HCT116 (cell line): ENCODE data around the gene RIMS1. TPM values are rescaled to one million over a fixed set of nuclear protein-coding genes. Genes with fewer than 3 reads are reported as not detected.

Source experiments
- ATAC-seq: fragments of 200-7000 bp; cut with Tn5 transposase; 2 replicates; pipeline ENCODE4 v1.9.1; 2020; ENCODE audit warnings: mild to moderate bottlenecking, moderate library complexity
- BruUV-seq: library from RNA; stranded (reverse); fragments of 400-500 nt; replicated peaks from 2 replicates; lab custom pipeline; 2021; lab: Mats Ljungman, UMichigan
- CTCF ChIA-PET: fragments of 300-600 bp; sonication (Branson Sonifier 250); formaldehyde crosslinking; loops from one replicate; lab custom pipeline; 2021; ENCODE audit warnings: antibody characterized with exemption; lab: Charles Lee
- POLR2A ChIA-PET: fragments of 300-600, 350-600 bp; sonication (Branson Sonifier 250); formaldehyde crosslinking; loops from one replicate; lab custom pipeline; 2021; ENCODE audit warnings: antibody characterized with exemption; lab: Charles Lee
- RAD21 ChIA-PET, 2 experiments: fragments of 300-600 bp; sonication (Branson Sonifier 250); formaldehyde crosslinking; loops; one replicate each; lab custom pipeline; 2023; ENCODE audit warnings: low total read pairs in 2 of 2; ENCODE audit not compliant: uncharacterized antibody in 2 of 2, unreplicated experiment in 2 of 2, low non-redundant PET in 1 of 2; lab: Charles Lee
- DNase-seq: peaks from one replicate; pipeline ENCODE4 v3.0.0-alpha.2; 2010; ENCODE audit warnings: low read depth, low spot score
- H2AFZ ChIP-seq: fragments of 200-600 bp; shearing (Covaris generic), sonication (generic); 2 replicates; pipeline ENCODE4 v1.6.1; 2017; ENCODE audit warnings: low read depth, mixed run types, mixed read lengths, antibody characterized with exemption, low read length; ENCODE audit not compliant: poor library complexity, severe bottlenecking
- H3K27ac ChIP-seq: 2 replicates; pipeline ENCODE4 v1.5.1; 2012; ENCODE audit warnings: low read depth, low read length
- H3K27me3 ChIP-seq: fragments of 200-600 bp; sonication (generic); 2 replicates; pipeline ENCODE4 v1.6.1; 2016; ENCODE audit warnings: mixed run types, low read length, mixed read lengths; ENCODE audit not compliant: insufficient read depth
- H3K36me3 ChIP-seq, 2 experiments: fragments of 200-500 bp in 1 of 2; fragments of 200-600 bp in 1 of 2; sonication (Bioruptor generic) in 1 of 2; sonication (generic) in 1 of 2; 2 replicates each; pipeline versions ENCODE4 v1.5.1 to v1.6.1; 2014 to 2016; ENCODE audit warnings: low read length in 2 of 2, inconsistent platforms in 1 of 2, mixed read lengths in 1 of 2, mixed run types in 1 of 2; ENCODE audit not compliant: insufficient read depth in 2 of 2, control insufficient read depth in 1 of 2
- H3K4me1 ChIP-seq, 2 experiments: fragments of 200-600 bp in 1 of 2; sonication (generic) in 1 of 2; 2 replicates each; pipeline versions ENCODE4 v1.5.1 to v1.6.1; 2012 to 2017; ENCODE audit warnings: low read length in 2 of 2, inconsistent platforms in 1 of 2, mild to moderate bottlenecking in 1 of 2, mixed read lengths in 1 of 2, mixed run types in 1 of 2, moderate library complexity in 1 of 2; ENCODE audit not compliant: insufficient read depth in 2 of 2, control insufficient read depth in 1 of 2
- H3K4me2 ChIP-seq: fragments of 200-600 bp; sonication (generic); 2 replicates; pipeline ENCODE4 v1.6.1; 2017; ENCODE audit warnings: mixed run types, low read length, mixed read lengths
- H3K4me3 ChIP-seq, 2 experiments: fragments of 200-600 bp in 1 of 2; sonication (generic) in 1 of 2; replicated peaks in 1 of 2; 2 replicates each; pipeline ENCODE4 v1.5.1; 2011 to 2016; ENCODE audit warnings: low read length in 2 of 2, control low read depth in 1 of 2, low read depth in 1 of 2, mild to moderate bottlenecking in 1 of 2, mixed read lengths in 1 of 2, mixed run types in 1 of 2
- H3K79me2 ChIP-seq: fragments of 200-600 bp; sonication (generic); 2 replicates; pipeline ENCODE4 v1.6.1; 2017; ENCODE audit warnings: mild to moderate bottlenecking, mixed run types, low read length, moderate library complexity, mixed read lengths; ENCODE audit not compliant: insufficient read depth
- H3K9ac ChIP-seq: fragments of 200-600 bp; sonication (generic); 2 replicates; pipeline ENCODE4 v1.6.1; 2016; ENCODE audit warnings: low read length, mixed read lengths
- H3K9me2 ChIP-seq: fragments of 200-600 bp; sonication (generic), shearing (Covaris generic); 2 replicates; pipeline ENCODE4 v1.6.1; 2017; ENCODE audit warnings: mixed run types, mild to moderate bottlenecking, moderate library complexity; ENCODE audit not compliant: insufficient read depth
- H3K9me3 ChIP-seq, 2 experiments: fragments of 200-500 bp in 1 of 2; fragments of 200-600 bp in 1 of 2; sonication (Bioruptor generic) in 1 of 2; sonication (generic) in 1 of 2; 2 replicates each; pipeline ENCODE4 v1.6.1; 2014 to 2017; ENCODE audit warnings: low read length in 2 of 2, mixed read lengths in 2 of 2, inconsistent platforms in 1 of 2, low read depth in 1 of 2, mild to moderate bottlenecking in 1 of 2, mixed run types in 1 of 2, moderate library complexity in 1 of 2; ENCODE audit not compliant: control insufficient read depth in 1 of 2, insufficient read depth in 1 of 2
- H4K20me1 ChIP-seq: fragments of 200-600 bp; sonication (generic), shearing (Covaris generic); 2 replicates; pipeline ENCODE4 v1.6.1; 2017; ENCODE audit warnings: mixed run types, mild to moderate bottlenecking, moderate library complexity; ENCODE audit not compliant: insufficient read depth
- FOSL1 ChIP-seq: IDR thresholded peaks from 2 replicates; pipeline ENCODE4 v1.6.1; 2012; ENCODE audit warnings: low read depth
- JUND ChIP-seq: IDR thresholded peaks from 2 replicates; pipeline ENCODE4 v1.6.1; 2012
- POLR2A ChIP-seq: IDR thresholded peaks from 2 replicates; pipeline ENCODE4 v1.7.0; 2011; ENCODE audit warnings: borderline replicate concordance; ENCODE audit not compliant: insufficient read depth, insufficient read length; ENCODE audit errors: extremely low read depth
- POLR2AphosphoS5 ChIP-seq: IDR thresholded peaks from 2 replicates; pipeline ENCODE4 v1.6.1; 2011; ENCODE audit warnings: mild to moderate bottlenecking, low read depth, low read length, moderate library complexity
- RAD21 ChIP-seq: IDR thresholded peaks from 2 replicates; pipeline ENCODE4 v1.6.1; 2012; ENCODE audit warnings: low read depth, mild to moderate bottlenecking
- SRF ChIP-seq: IDR thresholded peaks from 2 replicates; pipeline ENCODE4 v1.6.1; 2012; ENCODE audit warnings: low read depth
- TCF7L2 ChIP-seq: IDR thresholded peaks from 2 replicates; pipeline ENCODE4 v1.7.0; 2011; ENCODE audit warnings: borderline replicate concordance, inconsistent platforms; ENCODE audit not compliant: insufficient read depth, insufficient read length; ENCODE audit errors: extremely low read depth
- ZFX ChIP-seq: fragments of 450-650 bp; IDR thresholded peaks from 2 replicates; pipeline ENCODE4 v1.6.1; 2017
- intact Hi-C: fragments of 100-400 bp; cut with micrococcal nuclease; formaldehyde crosslinking; loops from 2 replicates; pipeline ENCODE4 v1.10.0; 2022
- total RNA-seq: library from RNA; stranded (reverse); gene quantifications from one replicate; pipeline ENCODE4 v1.2.1, GENCODE V29; 2021; ENCODE audit not compliant: unreplicated experiment
- TF ChIP-seq, protein P1 (sequence below): IDR thresholded peaks from 2 replicates; pipeline ENCODE4 v1.6.1; 2012; ENCODE audit warnings: low read depth
- TF ChIP-seq, protein P2 (sequence below): IDR thresholded peaks from 2 replicates; pipeline ENCODE4 v1.6.1; 2012
- TF ChIP-seq, protein P3 (sequence below): IDR thresholded peaks from 2 replicates; pipeline ENCODE4 v1.6.1; 2011; ENCODE audit warnings: mild to moderate bottlenecking, low read length, moderate library complexity; ENCODE audit not compliant: insufficient replicate concordance; ENCODE audit errors: extremely low read depth
- TF ChIP-seq, protein P4 (sequence below), 3 experiments: fragments of 200-600 bp in 1 of 3; sonication (generic) in 1 of 3; IDR thresholded peaks in 2 of 3; conservative IDR thresholded peaks in 1 of 3; 2 replicates each; pipeline ENCODE4 v1.5.1; 2012 to 2017; ENCODE audit warnings: low read depth in 2 of 3, low read length in 2 of 3, antibody characterized with exemption in 1 of 3, borderline replicate concordance in 1 of 3, control low read depth in 1 of 3, mild to moderate bottlenecking in 1 of 3, mixed read lengths in 1 of 3, mixed run types in 1 of 3, moderate library complexity in 1 of 3; ENCODE audit not compliant: insufficient read depth in 1 of 3

Gene RIMS1
- total RNA-seq, 1 experiment from 2014 or later = not detected

DNA sequence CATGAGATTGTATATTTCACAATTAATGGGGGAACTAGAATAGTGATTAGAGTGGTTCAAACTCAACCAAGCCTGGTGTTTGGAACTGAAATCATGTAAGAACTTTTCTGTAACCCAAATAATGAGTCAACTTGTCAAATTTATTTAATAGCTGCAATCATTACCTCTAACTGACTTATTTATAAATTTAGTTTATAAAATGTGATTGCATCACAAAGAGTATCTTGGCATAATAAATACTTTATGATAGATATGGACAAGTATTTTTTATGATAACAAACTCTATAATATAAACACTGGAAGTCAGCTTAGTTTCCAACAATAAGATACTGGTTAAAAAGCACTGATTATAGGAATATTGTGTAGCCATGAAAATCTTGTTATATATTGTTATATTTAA is 319.1 kb downstream of the RIMS1 start (continued):
- TF ChIP-seq, protein P1, sequence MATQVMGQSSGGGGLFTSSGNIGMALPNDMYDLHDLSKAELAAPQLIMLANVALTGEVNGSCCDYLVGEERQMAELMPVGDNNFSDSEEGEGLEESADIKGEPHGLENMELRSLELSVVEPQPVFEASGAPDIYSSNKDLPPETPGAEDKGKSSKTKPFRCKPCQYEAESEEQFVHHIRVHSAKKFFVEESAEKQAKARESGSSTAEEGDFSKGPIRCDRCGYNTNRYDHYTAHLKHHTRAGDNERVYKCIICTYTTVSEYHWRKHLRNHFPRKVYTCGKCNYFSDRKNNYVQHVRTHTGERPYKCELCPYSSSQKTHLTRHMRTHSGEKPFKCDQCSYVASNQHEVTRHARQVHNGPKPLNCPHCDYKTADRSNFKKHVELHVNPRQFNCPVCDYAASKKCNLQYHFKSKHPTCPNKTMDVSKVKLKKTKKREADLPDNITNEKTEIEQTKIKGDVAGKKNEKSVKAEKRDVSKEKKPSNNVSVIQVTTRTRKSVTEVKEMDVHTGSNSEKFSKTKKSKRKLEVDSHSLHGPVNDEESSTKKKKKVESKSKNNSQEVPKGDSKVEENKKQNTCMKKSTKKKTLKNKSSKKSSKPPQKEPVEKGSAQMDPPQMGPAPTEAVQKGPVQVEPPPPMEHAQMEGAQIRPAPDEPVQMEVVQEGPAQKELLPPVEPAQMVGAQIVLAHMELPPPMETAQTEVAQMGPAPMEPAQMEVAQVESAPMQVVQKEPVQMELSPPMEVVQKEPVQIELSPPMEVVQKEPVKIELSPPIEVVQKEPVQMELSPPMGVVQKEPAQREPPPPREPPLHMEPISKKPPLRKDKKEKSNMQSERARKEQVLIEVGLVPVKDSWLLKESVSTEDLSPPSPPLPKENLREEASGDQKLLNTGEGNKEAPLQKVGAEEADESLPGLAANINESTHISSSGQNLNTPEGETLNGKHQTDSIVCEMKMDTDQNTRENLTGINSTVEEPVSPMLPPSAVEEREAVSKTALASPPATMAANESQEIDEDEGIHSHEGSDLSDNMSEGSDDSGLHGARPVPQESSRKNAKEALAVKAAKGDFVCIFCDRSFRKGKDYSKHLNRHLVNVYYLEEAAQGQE = no peak
- TF ChIP-seq ZFX (no peak), RAD21 (no peak)

DNA sequence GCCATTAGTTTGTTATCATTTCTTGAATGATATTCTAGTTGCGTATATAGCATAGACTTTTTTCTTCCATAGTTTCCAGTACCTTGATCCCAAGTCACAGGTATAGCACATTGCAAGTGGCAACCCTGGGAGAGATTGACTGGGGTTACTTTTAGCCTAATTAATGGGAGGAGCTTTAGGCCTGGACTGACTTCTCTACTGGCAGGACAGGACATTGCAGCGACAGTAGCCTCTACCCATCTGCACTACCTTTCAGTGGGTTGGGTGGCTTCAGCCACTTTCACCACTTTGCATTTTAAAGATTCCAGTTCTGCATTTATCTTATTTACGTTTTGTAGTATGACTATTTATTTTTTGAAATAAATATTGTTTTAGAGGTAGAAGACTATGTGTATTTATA is 320.3 kb downstream of the RIMS1 start:
- Histone ChIP-seq H3K9me3 (no peaks in the 10 kb centered on the region), H3K9ac (no peak overlapping the region), H3K79me2 (no peaks in the 10 kb centered on the region), H3K9me2 (no peaks in the 10 kb centered on the region), H3K36me3 (no peaks in the 10 kb centered on the region), H3K4me1 (no peaks in the 10 kb centered on the region), H3K27ac (no peak overlapping the region), H3K4me3 (no peak overlapping the region), H3K4me2 (no peak overlapping the region), H3K27me3 (no peaks in the 10 kb centered on the region), H2AFZ (no peak overlapping the region), H4K20me1 (no peaks in the 10 kb centered on the region)
- intact Hi-C loops = no loop called here
- TF ChIP-seq SRF (no peak), ZFX (no peak), RAD21 (no peak), FOSL1 (no peak), POLR2AphosphoS5 (no peak), JUND (no peak), POLR2A (no peak), TCF7L2 (no peak)
- TF ChIP-seq, protein P2, sequence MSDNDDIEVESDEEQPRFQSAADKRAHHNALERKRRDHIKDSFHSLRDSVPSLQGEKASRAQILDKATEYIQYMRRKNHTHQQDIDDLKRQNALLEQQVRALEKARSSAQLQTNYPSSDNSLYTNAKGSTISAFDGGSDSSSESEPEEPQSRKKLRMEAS = no peak
- TF ChIP-seq, protein P3, sequence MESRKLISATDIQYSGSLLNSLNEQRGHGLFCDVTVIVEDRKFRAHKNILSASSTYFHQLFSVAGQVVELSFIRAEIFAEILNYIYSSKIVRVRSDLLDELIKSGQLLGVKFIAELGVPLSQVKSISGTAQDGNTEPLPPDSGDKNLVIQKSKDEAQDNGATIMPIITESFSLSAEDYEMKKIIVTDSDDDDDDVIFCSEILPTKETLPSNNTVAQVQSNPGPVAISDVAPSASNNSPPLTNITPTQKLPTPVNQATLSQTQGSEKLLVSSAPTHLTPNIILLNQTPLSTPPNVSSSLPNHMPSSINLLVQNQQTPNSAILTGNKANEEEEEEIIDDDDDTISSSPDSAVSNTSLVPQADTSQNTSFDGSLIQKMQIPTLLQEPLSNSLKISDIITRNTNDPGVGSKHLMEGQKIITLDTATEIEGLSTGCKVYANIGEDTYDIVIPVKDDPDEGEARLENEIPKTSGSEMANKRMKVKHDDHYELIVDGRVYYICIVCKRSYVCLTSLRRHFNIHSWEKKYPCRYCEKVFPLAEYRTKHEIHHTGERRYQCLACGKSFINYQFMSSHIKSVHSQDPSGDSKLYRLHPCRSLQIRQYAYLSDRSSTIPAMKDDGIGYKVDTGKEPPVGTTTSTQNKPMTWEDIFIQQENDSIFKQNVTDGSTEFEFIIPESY = no peak
- TF ChIP-seq, protein P4, sequence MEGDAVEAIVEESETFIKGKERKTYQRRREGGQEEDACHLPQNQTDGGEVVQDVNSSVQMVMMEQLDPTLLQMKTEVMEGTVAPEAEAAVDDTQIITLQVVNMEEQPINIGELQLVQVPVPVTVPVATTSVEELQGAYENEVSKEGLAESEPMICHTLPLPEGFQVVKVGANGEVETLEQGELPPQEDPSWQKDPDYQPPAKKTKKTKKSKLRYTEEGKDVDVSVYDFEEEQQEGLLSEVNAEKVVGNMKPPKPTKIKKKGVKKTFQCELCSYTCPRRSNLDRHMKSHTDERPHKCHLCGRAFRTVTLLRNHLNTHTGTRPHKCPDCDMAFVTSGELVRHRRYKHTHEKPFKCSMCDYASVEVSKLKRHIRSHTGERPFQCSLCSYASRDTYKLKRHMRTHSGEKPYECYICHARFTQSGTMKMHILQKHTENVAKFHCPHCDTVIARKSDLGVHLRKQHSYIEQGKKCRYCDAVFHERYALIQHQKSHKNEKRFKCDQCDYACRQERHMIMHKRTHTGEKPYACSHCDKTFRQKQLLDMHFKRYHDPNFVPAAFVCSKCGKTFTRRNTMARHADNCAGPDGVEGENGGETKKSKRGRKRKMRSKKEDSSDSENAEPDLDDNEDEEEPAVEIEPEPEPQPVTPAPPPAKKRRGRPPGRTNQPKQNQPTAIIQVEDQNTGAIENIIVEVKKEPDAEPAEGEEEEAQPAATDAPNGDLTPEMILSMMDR (IDR thresholded peaks at IDR 0.05 in 2 of 3, conservative IDR thresholded peaks at IDR 0.05 in 1 of 3; ENCODE audit: borderline replicate concordance in 1 of 3, insufficient read depth in 1 of 3, low read depth in 2 of 3, low read length in 2 of 3) = no peak
- no TSS peak for BruUV-seq
- ATAC-seq (no peak), DNase-seq (no peak)
- RAD21 ChIA-PET = no interaction called here
- CTCF ChIA-PET = no interaction called here
- POLR2A ChIA-PET = no interaction called here
